HUES48 (cell line): ENCODE data around the gene MORN3.
"Not testable (repeated sequence)": the region's sequence is repeated elsewhere in the genome, so short reads cannot be mapped to it uniquely, and the experiment has no call there.

ENCODE experiments used
- H3K27ac ChIP-seq: one replicate; pipeline ENCODE4 v1.7.0; 2013; ENCODE audit warnings: low read depth, low read length, inconsistent platforms
- H3K27me3 ChIP-seq: 2 replicates; pipeline ENCODE4 v1.6.1; 2013; ENCODE audit warnings: mild to moderate bottlenecking, low read length; ENCODE audit not compliant: control insufficient read depth, insufficient read depth
- H3K36me3 ChIP-seq: 2 replicates; pipeline ENCODE4 v1.6.1; 2013; ENCODE audit warnings: low read length; ENCODE audit not compliant: control insufficient read depth, insufficient read depth
- H3K4me1 ChIP-seq: 2 replicates; pipeline ENCODE4 v1.6.1; 2013; ENCODE audit warnings: mild to moderate bottlenecking, low read length; ENCODE audit not compliant: control insufficient read depth, insufficient read depth
- H3K4me3 ChIP-seq: 2 replicates; pipeline ENCODE4 v1.5.1; 2013; ENCODE audit warnings: mild to moderate bottlenecking, low read depth, low read length
- H3K9ac ChIP-seq: 2 replicates; pipeline ENCODE4 v1.6.1; 2013; ENCODE audit warnings: mild to moderate bottlenecking, low read depth, low read length, moderate library complexity
- H3K9me3 ChIP-seq: 2 replicates; pipeline ENCODE4 v1.6.1; 2013; ENCODE audit warnings: low read length; ENCODE audit not compliant: control insufficient read depth, insufficient read depth

Gene MORN3

GRCh38 chr12:121637231-121637914 is 32.1 kb downstream of the MORN3 start:
- H3K4me1 ChIP-seq, result peaks cover 11% of the 10 kb centered on the region
- peaks cover 15% of the 10 kb centered on the region for H3K36me3 ChIP-seq
- H3K9me3 ChIP-seq, result no peaks in the 10 kb centered on the region
- no peak overlapping the region for H3K27ac ChIP-seq
- no peak overlapping the region for H3K9ac ChIP-seq
- no peaks in the 10 kb centered on the region for H3K27me3 ChIP-seq
- no peak overlapping the region for H3K4me3 ChIP-seq

- peaks cover 6% of the 10 kb centered on the region; the same call in 1 of the 2 replicates for H3K36me3 ChIP-seq
- H3K9ac ChIP-seq, result no peak overlapping the region
- H3K9me3 ChIP-seq, result no peaks in the 10 kb centered on the region
- peaks cover 17% of the 10 kb centered on the region for H3K4me1 ChIP-seq
- no peak overlapping the region for H3K4me3 ChIP-seq
- H3K27ac ChIP-seq, result no peak overlapping the region
- H3K27me3 ChIP-seq, result no peaks in the 10 kb centered on the region
Measured at GRCh38 chr12:121634836-121635235, 34.6 kb downstream of the MORN3 start.

- H3K4me3 ChIP-seq, H3K9me3 ChIP-seq, H3K27me3 ChIP-seq, H3K27ac ChIP-seq, H3K9ac ChIP-seq: not testable (repeated sequence)
- H3K36me3 ChIP-seq, result peaks cover 13% of the 10 kb centered on the region; the same call in 1 of the 2 replicates
- peaks cover 24% of the 10 kb centered on the region for H3K4me1 ChIP-seq
Measured at GRCh38 chr12:121633833-121634196, 35.6 kb downstream of the MORN3 start.

- Histone ChIP-seq H3K27ac (peak overlapping the region; percentile 89), H3K36me3 (peaks cover 13% of the 10 kb centered on the region; the same call in 1 of the 2 replicates), H3K4me1 (peaks cover 34% of the 10 kb centered on the region), H3K4me3 (no peak overlapping the region), H3K9me3 (no peaks in the 10 kb centered on the region), H3K27me3 (no peaks in the 10 kb centered on the region), H3K9ac (no peak overlapping the region)
Measured at GRCh38 chr12:121632069-121632970, 37.1 kb downstream of the MORN3 start.

GRCh38 chr12:121630791-121631355 is 38.6 kb downstream of the MORN3 start:
- H3K27me3 ChIP-seq, result no peaks in the 10 kb centered on the region
- no peak overlapping the region for H3K4me3 ChIP-seq
- H3K9ac ChIP-seq, result no peak overlapping the region
- H3K27ac ChIP-seq, result peak overlapping the region; percentile 50
- peaks cover 36% of the 10 kb centered on the region for H3K4me1 ChIP-seq
- no peaks in the 10 kb centered on the region for H3K9me3 ChIP-seq
- H3K36me3 ChIP-seq, result peaks cover 13% of the 10 kb centered on the region; the same call in 1 of the 2 replicates

GRCh38 chr12:121628536-121628935 is 40.9 kb downstream of the MORN3 start:
- H3K9me3 ChIP-seq, result no peaks in the 10 kb centered on the region
- peaks cover 42% of the 10 kb centered on the region for H3K4me1 ChIP-seq
- H3K27me3 ChIP-seq, result no peaks in the 10 kb centered on the region
- peaks cover 13% of the 10 kb centered on the region; the same call in 1 of the 2 replicates for H3K36me3 ChIP-seq
- H3K4me3 ChIP-seq, result peak overlapping the region; percentile 85; the same call in 1 of the 2 replicates
- H3K27ac ChIP-seq, result peak overlapping the region; percentile 87
- H3K9ac ChIP-seq, result no peak overlapping the region

GRCh38 chr12:121628037-121628436 is 41.4 kb downstream of the MORN3 start:
- H3K9me3 ChIP-seq, result no peaks in the 10 kb centered on the region
- H3K4me1 ChIP-seq, result peaks cover 38% of the 10 kb centered on the region
- H3K9ac ChIP-seq, result 0 out of 2 replicates have a peak overlapping the region, but pooled peaks have one; percentile 14
- H3K36me3 ChIP-seq, result peaks cover 13% of the 10 kb centered on the region; the same call in 1 of the 2 replicates
- H3K27me3 ChIP-seq, result no peaks in the 10 kb centered on the region
- peak overlapping the region; percentile 85 for H3K4me3 ChIP-seq
- H3K27ac ChIP-seq, result peak overlapping the region; percentile 87

- H3K4me3 ChIP-seq, result peak overlapping the region; percentile 85
- H3K27me3 ChIP-seq, result no peaks in the 10 kb centered on the region
- H3K9me3 ChIP-seq, result no peaks in the 10 kb centered on the region
- peaks cover 13% of the 10 kb centered on the region; the same call in 1 of the 2 replicates for H3K36me3 ChIP-seq
- peak overlapping the region; percentile 87 for H3K27ac ChIP-seq
- H3K9ac ChIP-seq, result peak overlapping the region; percentile 61
- H3K4me1 ChIP-seq, result peaks cover 28% of the 10 kb centered on the region
Measured at GRCh38 chr12:121626853-121627640, 42.4 kb downstream of the MORN3 start.

- peaks cover 25% of the 10 kb centered on the region for H3K4me1 ChIP-seq
- peak within 1 kb of the TSS; percentile 85 for H3K4me3 ChIP-seq
- H3K9ac ChIP-seq, result peak within 1 kb of the TSS; percentile 61
- no peaks in the 10 kb centered on the region for H3K27me3 ChIP-seq
- 0 out of 2 replicates have a peak, but pooled peaks cover 11% of the 10 kb centered on the region for H3K36me3 ChIP-seq
- H3K9me3 ChIP-seq, result no peaks in the 10 kb centered on the region
- peak within 1 kb of the TSS; percentile 87 for H3K27ac ChIP-seq
Measured at GRCh38 chr12:121626087-121626852, 43.2 kb downstream of the MORN3 start, which contains the start of gene ORAI1. Gene ORAI1, plus strand, starts transcription at chr12:121626530.
